Measurements from ENCODE around the gene KCTD1.

KCTD1 gene

GRCh38 chr18:26473672-26474071, 74.7 kb downstream of the KCTD1 start:
- TF ChIP-seq FOXM1 (IDR thresholded peaks at IDR 0.05; ENCODE audit: borderline replicate concordance) (no peak), FOXK2 (IDR thresholded peaks at IDR 0.05) (no peak), CTBP1 (IDR thresholded peaks at IDR 0.05; ENCODE audit: borderline replicate concordance) (no peak), SP1 (IDR thresholded peaks at IDR 0.05) (no peak)
- CTCF ChIA-PET, result interaction anchor here (0.5 kb wide), 1 partner anchor 140 kb away, joined by 3 read pairs; no protein-coding TSS in a partner anchor

DNA sequence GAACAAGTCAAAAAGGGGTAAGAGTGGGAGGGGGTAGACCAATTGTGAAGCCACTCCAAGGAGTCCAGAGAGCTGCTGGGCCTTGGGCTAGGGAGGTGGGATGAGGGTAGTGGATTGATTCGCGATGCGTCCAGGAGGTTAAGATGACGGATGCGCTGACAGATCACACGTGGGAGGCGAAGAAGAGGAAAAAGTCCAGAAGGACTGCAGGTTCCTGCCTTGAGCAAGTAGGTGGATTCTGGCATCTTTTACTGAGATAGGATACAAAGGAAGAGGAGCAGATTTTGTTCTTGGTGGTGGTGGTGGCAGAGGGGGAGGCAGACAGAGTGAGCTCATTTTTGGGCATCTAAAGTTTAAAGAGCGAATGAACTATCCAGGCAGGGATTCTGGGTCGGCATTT, 76.5 kb downstream of the KCTD1 start:
- ChIA-PET CTCF (no interaction called here), POLR2A (no interaction called here)
- no peak for DNase-seq (ENCODE audit: extremely low spot score)
- TF ChIP-seq NFRKB (IDR thresholded peaks at IDR 0.05) (no peak), TARDBP (IDR thresholded peaks at IDR 0.05) (no peak), CTBP1 (IDR thresholded peaks at IDR 0.05; ENCODE audit: borderline replicate concordance) (no peak), HDGF (IDR thresholded peaks at IDR 0.05; ENCODE audit: borderline replicate concordance) (no peak), LEF1 (IDR thresholded peaks at IDR 0.05; ENCODE audit: borderline replicate concordance) (no peak), SUZ12 (IDR thresholded peaks at IDR 0.05) (no peak), ELF4 (IDR thresholded peaks at IDR 0.05) (no peak), FOXK2 (IDR thresholded peaks at IDR 0.05) (no peak), ARNT (IDR thresholded peaks at IDR 0.05) (no peak), SP1 (IDR thresholded peaks at IDR 0.05) (no peak), FOXA1 (IDR thresholded peaks at IDR 0.05) (no peak), ZNF384 (IDR thresholded peaks at IDR 0.05) (no peak), BHLHE40 (IDR thresholded peaks at IDR 0.05; ENCODE audit: borderline replicate concordance) (no peak), L3MBTL2 (conservative IDR thresholded peaks at IDR 0.05) (no peak), FOXM1 (IDR thresholded peaks at IDR 0.05; ENCODE audit: borderline replicate concordance) (no peak)
- TF ChIP-seq, protein P1, sequence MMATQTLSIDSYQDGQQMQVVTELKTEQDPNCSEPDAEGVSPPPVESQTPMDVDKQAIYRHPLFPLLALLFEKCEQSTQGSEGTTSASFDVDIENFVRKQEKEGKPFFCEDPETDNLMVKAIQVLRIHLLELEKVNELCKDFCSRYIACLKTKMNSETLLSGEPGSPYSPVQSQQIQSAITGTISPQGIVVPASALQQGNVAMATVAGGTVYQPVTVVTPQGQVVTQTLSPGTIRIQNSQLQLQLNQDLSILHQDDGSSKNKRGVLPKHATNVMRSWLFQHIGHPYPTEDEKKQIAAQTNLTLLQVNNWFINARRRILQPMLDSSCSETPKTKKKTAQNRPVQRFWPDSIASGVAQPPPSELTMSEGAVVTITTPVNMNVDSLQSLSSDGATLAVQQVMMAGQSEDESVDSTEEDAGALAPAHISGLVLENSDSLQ (IDR thresholded peaks at IDR 0.05), result no peak

More at GRCh38 chr18:26473672-26474071, 74.7 kb downstream of the KCTD1 start:
- POLR2A ChIA-PET, result interaction anchor here (0.6 kb wide), 1 partner anchor 11 kb away, joined by 4 read pairs; no protein-coding TSS in a partner anchor
- DNase-seq (ENCODE audit: extremely low spot score), result no peak

GRCh38 chr18:26471027-26471426, 77.3 kb downstream of the KCTD1 start:
- CTCF ChIA-PET, result no interaction called here
- TF ChIP-seq FOXK2 (IDR thresholded peaks at IDR 0.05) (no peak), LEF1 (IDR thresholded peaks at IDR 0.05; ENCODE audit: borderline replicate concordance) (no peak), BHLHE40 (IDR thresholded peaks at IDR 0.05; ENCODE audit: borderline replicate concordance) (no peak), TARDBP (IDR thresholded peaks at IDR 0.05) (no peak), NFRKB (IDR thresholded peaks at IDR 0.05) (no peak), FOXA1 (IDR thresholded peaks at IDR 0.05) (no peak), HDGF (IDR thresholded peaks at IDR 0.05; ENCODE audit: borderline replicate concordance) (no peak), SP1 (IDR thresholded peaks at IDR 0.05) (no peak)
- POLR2A ChIA-PET, result no interaction called here
- no peak for DNase-seq (ENCODE audit: extremely low spot score)

DNA sequence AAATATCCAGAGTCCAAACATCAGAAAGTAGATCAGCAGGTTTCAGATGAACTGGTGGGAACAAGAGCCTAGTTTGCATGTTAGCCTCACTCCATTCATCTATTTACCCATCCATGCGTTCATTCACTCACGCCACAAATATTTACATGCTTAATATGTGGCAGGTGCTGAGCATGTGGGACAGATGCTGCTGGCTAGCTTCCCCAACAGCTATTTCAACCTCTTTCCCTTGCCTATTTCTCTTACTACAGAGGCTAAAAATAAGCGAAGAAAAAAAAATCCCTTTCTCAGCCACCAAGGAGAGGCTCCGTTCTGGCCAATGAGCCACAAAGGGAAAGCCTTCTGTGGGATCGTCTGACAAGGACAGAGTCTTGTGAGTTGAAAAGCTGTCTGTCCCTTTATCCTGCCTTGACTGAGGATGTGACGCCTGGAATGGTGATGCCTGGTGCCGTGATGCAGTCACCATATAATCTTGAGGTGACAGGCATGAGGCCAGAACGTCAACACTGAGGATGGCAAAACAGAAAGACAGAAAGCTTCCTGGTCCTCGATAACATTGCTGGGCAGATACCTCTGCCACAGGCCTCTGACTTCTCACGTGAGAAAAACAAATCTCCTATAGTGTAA, 78.2 kb downstream of the KCTD1 start:
- ChIA-PET POLR2A (interaction anchor here (1.0 kb wide), 1 partner anchor 10 kb away, joined by 4 read pairs; no protein-coding TSS in a partner anchor), CTCF (interaction anchor here (0.7 to 1.2 kb wide), 2 partner anchors 18 to 25 kb away, joined by 3 to 7 read pairs; no protein-coding TSS in a partner anchor)
- TF ChIP-seq, protein P1 (IDR thresholded peaks at IDR 0.05), result no peak
- TF ChIP-seq FOXK2 (IDR thresholded peaks at IDR 0.05) (no peak), FOXA1 (IDR thresholded peaks at IDR 0.05) (no peak), L3MBTL2 (conservative IDR thresholded peaks at IDR 0.05) (no peak), FOXM1 (IDR thresholded peaks at IDR 0.05; ENCODE audit: borderline replicate concordance) (no peak), NFRKB (IDR thresholded peaks at IDR 0.05) (no peak), HDGF (IDR thresholded peaks at IDR 0.05; ENCODE audit: borderline replicate concordance) (no peak), BHLHE40 (IDR thresholded peaks at IDR 0.05; ENCODE audit: borderline replicate concordance) (no peak), TARDBP (IDR thresholded peaks at IDR 0.05) (no peak), SUZ12 (IDR thresholded peaks at IDR 0.05) (no peak), ARNT (IDR thresholded peaks at IDR 0.05) (no peak)
- no peak for DNase-seq (ENCODE audit: extremely low spot score)

DNA sequence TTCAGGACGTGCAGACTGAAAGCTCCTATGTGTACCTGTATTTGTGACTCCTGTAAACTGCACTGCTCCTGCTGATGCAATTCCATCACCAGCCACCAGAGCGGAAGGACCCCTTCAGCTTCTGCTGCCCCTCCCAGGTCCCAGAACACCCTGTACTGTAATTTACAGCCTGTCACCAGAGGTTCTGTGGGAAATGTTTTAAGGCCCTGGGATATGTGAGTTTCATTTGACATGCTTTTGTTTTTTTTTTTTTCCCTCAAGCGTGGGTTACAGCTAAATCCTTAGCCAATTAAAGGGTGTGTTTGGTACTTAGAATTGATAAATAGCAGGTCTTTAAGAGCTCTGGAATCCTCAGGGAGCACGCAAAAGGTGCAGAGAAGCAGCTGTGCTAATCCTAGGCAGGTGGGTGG, 79.4 kb downstream of the KCTD1 start:
- ChIA-PET CTCF (interaction anchor here (0.5 to 1.5 kb wide), 14 partner anchors 10 to 94 kb away, joined by 3 to 8 read pairs (median 3); no protein-coding TSS in a partner anchor), POLR2A (no interaction called here)
- TF ChIP-seq ARNT (IDR thresholded peaks at IDR 0.05) (peak; percentile 60; the same call in 1 of the 2 replicates), HDGF (IDR thresholded peaks at IDR 0.05; ENCODE audit: borderline replicate concordance) (no peak), NFRKB (IDR thresholded peaks at IDR 0.05) (no peak), LEF1 (IDR thresholded peaks at IDR 0.05; ENCODE audit: borderline replicate concordance) (no peak), TARDBP (IDR thresholded peaks at IDR 0.05) (no peak), ELF4 (IDR thresholded peaks at IDR 0.05) (no peak), SUZ12 (IDR thresholded peaks at IDR 0.05) (no peak), FOXM1 (IDR thresholded peaks at IDR 0.05; ENCODE audit: borderline replicate concordance) (no peak), SP1 (IDR thresholded peaks at IDR 0.05) (no peak), BHLHE40 (IDR thresholded peaks at IDR 0.05; ENCODE audit: borderline replicate concordance) (no peak), FOXA1 (IDR thresholded peaks at IDR 0.05) (no peak), FOXK2 (IDR thresholded peaks at IDR 0.05) (no peak), CTBP1 (IDR thresholded peaks at IDR 0.05; ENCODE audit: borderline replicate concordance) (no peak), ZNF384 (IDR thresholded peaks at IDR 0.05) (peak; percentile 67), L3MBTL2 (conservative IDR thresholded peaks at IDR 0.05) (no peak)
- TF ChIP-seq, protein P1 (IDR thresholded peaks at IDR 0.05), result peak; percentile 97
- peak; percentile 85 for DNase-seq (ENCODE audit: extremely low spot score)

GRCh38 chr18:26466026-26466425, 82.3 kb downstream of the KCTD1 start:
- TF ChIP-seq NFRKB (IDR thresholded peaks at IDR 0.05) (no peak), L3MBTL2 (conservative IDR thresholded peaks at IDR 0.05) (no peak), LEF1 (IDR thresholded peaks at IDR 0.05; ENCODE audit: borderline replicate concordance) (no peak), ZNF384 (IDR thresholded peaks at IDR 0.05) (no peak), SUZ12 (IDR thresholded peaks at IDR 0.05) (no peak), FOXA1 (IDR thresholded peaks at IDR 0.05) (no peak), FOXK2 (IDR thresholded peaks at IDR 0.05) (no peak), FOXM1 (IDR thresholded peaks at IDR 0.05; ENCODE audit: borderline replicate concordance) (no peak), ARNT (IDR thresholded peaks at IDR 0.05) (no peak), SP1 (IDR thresholded peaks at IDR 0.05) (no peak), ELF4 (IDR thresholded peaks at IDR 0.05) (no peak), BHLHE40 (IDR thresholded peaks at IDR 0.05; ENCODE audit: borderline replicate concordance) (no peak), TARDBP (IDR thresholded peaks at IDR 0.05) (no peak), HDGF (IDR thresholded peaks at IDR 0.05; ENCODE audit: borderline replicate concordance) (no peak), CTBP1 (IDR thresholded peaks at IDR 0.05; ENCODE audit: borderline replicate concordance) (no peak)
- TF ChIP-seq, protein P1 (IDR thresholded peaks at IDR 0.05), result no peak
- ChIA-PET CTCF (no interaction called here), POLR2A (no interaction called here)
- no peak for DNase-seq (ENCODE audit: extremely low spot score)
